ENCODE measurements around the gene SUGCT. TPM values are rescaled to one million over a fixed set of nuclear protein-coding genes. Genes with fewer than 3 reads are reported as not detected.

Gene SUGCT
- total RNA-seq, 1 experiment from 2014 or later: 5.4 TPM

- H3K9ac ChIP-seq (ENCODE audit: extremely low read depth, insufficient read length, low read length): no peak overlapping the region
- no peaks in the 10 kb centered on the region for H3K4me1 ChIP-seq (ENCODE audit: insufficient read depth, low read length)
These were observed 680.2 kb downstream of the SUGCT start for GRCh38 chr7:40815022-40815421.

More at GRCh38 chr7:40815022-40815421, 680.2 kb downstream of the SUGCT start:
- Histone ChIP-seq H4K91ac (ENCODE audit: insufficient read length, low read depth, low read length) (no peak overlapping the region), H3K56ac (ENCODE audit: insufficient read length, low read depth, low read length) (no peak overlapping the region), H4K20me1 (ENCODE audit: control insufficient read depth, insufficient read depth, insufficient read length) (no peaks in the 10 kb centered on the region), H4K5ac (ENCODE audit: insufficient read length, low read depth, low read length) (no peak overlapping the region), H3K27ac (ENCODE audit: insufficient read length, low read depth, low read length) (no peak overlapping the region), H3K4me2 (ENCODE audit: insufficient read depth, insufficient read length, low read length) (no peak overlapping the region), H3K18ac (ENCODE audit: insufficient read length, low read depth, low read length) (no peak overlapping the region), H2AFZ (ENCODE audit: low read length) (no peak overlapping the region), H2AK5ac (ENCODE audit: insufficient read length, low read length) (no peak overlapping the region), H3K23ac (ENCODE audit: insufficient read length, low read depth, low read length) (no peak overlapping the region), H2BK12ac (ENCODE audit: insufficient read length, low read depth, low read length) (no peak overlapping the region), H3K79me2 (ENCODE audit: insufficient read depth, low read length) (no peaks in the 10 kb centered on the region), H3K9me3 (ENCODE audit: control insufficient read depth, low read depth, low read length) (no peaks in the 10 kb centered on the region), H3K14ac (ENCODE audit: insufficient read depth, low read length) (no peak overlapping the region), H2BK120ac (ENCODE audit: low read depth, low read length, poor library complexity, severe bottlenecking) (no peak overlapping the region), H3K79me1 (ENCODE audit: insufficient read depth, low read depth, low read length, poor library complexity, severe bottlenecking) (no peaks in the 10 kb centered on the region), H3K23me2 (ENCODE audit: insufficient read length, low read depth, low read length, poor library complexity, severe bottlenecking) (no peaks in the 10 kb centered on the region), H3K4ac (ENCODE audit: low read depth, low read length) (no peak overlapping the region), H2BK15ac (ENCODE audit: low read depth, low read length) (no peak overlapping the region; the same call in 1 of the 2 replicates), H2BK20ac (ENCODE audit: low read depth, low read length, poor library complexity, severe bottlenecking) (no peak overlapping the region), H3T11ph (ENCODE audit: low read length) (no peak overlapping the region), H3K27me3 (ENCODE audit: insufficient read depth, low read length) (no peaks in the 10 kb centered on the region), H4K8ac (replicated peaks; ENCODE audit: insufficient read length, low read depth, low read length) (no peak overlapping the region), H2BK5ac (ENCODE audit: insufficient read length, low read length) (no peak overlapping the region)
- WGBS (ENCODE audit: extremely low coverage, insufficient read length, low lambda C conversion rate): no CpG with 5 or more reads among the region's 2 CpGs
- Mint-ChIP-seq H3K27ac (no peak overlapping the region), H3K4me3 (no peak overlapping the region), H3K9me3 (peaks cover 18 to 22% of the 10 kb centered on the region in 2 experiments), H3K4me1 (no peaks in the 10 kb centered on the region), H3K36me3 (ENCODE audit: insufficient read depth in 1 of 3, low read depth in 3 of 3) (peaks cover 0 to 16% (median 4%) of the 10 kb centered on the region in 3 experiments; a peak in 5 of 7 replicates), H3K27me3 (ENCODE audit: low read depth) (no peaks in the 10 kb centered on the region)
- DNase-seq: no peak
- TF ChIP-seq CTCF (conservative IDR thresholded peaks at IDR 0.05): no peak
